Measurements from ENCODE around the gene ATP2B2.

Gene ATP2B2

GRCh38 chr3:10447110-10447509 lies 58.3 kb downstream of the ATP2B2 start:
- no peak for DNase-seq

DNA sequence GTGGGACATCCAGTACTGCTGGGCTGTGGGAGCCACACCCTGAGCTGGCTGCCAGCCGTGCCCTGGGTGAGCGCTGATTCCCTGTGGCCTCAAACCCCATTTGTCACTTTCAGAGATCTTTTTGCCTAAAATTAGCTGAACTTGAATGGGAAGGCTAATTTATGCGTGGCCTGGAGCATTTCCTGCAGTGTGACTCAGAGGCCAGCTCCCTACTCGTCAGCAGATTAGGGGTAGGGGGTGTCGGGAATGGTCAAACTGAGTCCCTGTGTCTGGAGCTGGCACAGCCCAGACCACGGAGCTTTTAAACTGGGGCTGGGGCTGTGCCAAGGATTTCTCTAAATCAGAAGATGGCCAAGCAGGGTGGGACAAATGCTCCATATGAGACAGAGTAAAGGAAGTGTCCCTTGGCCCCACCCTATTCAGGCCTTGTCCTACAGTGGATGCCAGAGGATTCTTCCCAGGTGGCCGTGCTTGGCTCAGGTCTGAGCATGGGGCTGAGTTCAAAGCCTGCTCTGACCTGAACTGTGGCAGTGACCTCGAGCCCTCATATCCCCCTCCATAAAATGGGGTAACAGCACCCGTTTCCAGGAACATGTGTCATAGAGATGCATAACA lies 59.7 kb downstream of the ATP2B2 start:
- DNase-seq: no peak

DNA sequence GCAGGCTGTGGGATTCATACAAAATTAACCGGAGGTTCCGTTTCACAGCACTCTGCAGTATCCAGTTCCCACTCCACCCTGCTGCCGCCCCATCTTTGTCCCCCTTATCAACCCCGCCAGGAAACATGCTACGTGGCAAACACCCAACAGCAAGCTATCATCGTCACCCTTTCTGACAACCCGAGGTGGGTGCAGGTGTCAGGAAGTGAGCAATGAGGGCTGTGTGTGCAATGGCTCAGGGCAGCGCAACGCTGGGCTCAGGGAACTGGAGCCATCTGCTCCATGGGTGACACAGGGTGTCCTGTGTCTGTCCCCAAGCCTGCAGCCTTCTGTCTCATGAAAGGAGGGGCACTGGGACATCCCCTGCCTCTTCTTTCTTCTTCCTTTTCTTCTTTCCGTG lies 60.9 kb downstream of the ATP2B2 start:
- DNase-seq: no peak

GRCh38 chr3:10444110-10444429 lies 61.3 kb downstream of the ATP2B2 start:
- no peak for DNase-seq

DNA sequence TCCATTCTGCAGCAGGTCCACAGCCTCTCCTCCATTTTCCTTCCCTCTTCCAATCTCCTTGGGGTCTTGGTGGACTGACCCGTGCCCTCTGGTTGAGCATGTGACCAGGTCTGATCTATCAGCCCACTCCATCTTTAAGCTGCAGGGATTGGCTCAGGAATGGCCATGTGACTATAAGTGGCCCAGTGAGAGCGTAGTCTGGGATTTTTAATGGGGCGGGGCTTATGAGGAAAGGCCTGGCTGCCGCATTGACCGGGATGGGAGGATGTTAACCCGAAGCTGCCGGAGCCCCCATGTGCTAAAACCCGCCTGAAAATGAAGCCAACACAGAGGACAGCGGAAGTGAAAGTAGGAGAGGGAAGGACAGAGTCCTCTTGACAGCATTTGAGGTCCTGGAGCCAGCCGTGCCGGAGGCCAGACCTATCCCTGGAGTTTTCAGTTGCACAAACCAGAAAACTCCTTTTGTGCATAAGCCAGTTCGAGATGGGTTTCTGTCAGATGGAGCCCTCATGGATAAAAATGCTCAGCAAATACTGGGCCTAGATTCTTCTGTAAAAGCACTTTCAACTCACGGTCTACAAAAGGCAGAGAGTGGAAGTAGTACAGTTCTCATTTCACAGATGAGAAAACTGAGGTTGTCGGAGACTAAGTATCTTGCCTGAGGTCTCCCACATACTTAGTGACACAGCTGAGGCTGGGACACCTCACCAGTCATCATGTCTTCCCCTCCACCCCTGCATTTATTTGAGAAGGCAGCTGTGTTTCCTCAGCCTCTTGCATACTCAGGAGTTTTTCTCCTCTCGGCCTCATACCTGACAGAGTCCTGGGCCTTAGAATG lies 61.9 kb downstream of the ATP2B2 start:
- DNase-seq: no peak

DNA sequence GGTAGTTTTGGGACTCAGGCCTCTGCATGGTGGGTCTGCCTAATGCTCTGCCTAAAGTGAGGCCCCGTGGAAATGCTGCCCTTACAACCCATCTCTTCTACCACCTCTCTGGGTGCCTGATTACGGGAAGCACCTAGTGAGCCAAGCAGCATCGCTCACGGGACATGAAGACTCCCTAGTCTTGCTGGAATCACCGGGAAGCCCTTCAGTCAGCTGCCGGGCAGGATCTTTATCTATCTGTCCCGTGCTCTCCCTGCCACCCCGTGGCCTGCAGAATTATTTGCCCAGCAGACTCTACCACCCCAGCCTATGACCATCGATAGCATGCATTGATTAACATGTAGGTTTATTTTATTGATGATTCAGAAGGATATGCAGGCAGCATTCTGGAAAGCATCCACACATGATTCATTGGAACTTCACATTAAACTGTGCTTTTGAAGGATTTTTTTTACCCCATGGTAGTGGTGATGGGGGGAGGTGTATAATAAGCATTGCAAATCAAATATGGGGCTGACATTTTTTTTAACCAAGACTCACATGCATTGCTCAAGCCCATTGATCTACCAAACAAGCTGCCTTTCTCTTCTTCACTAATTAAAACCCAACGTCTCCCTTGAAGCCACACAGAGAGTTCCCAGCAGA lies 63.1 kb downstream of the ATP2B2 start:
- no peak for DNase-seq

DNA sequence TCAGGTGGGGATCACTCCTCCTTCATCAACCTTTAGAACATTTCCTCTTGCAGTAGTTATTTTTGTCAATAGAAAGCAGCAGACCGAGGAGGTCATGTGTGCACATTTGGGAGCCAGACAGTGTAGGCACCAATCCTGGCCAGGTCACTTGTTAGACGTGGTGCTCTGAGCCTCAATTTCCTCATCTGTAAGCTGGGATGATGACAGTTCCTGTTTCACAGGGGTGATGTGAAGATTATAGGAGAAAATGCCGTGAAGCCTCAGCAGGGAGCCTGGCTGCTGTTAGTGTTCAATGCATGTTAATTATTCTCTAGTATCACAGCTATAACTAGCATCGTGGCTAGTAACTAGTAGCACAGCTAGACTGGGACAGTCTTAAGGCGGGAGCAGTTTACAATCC lies 64.7 kb downstream of the ATP2B2 start:
- no peak for DNase-seq

DNA sequence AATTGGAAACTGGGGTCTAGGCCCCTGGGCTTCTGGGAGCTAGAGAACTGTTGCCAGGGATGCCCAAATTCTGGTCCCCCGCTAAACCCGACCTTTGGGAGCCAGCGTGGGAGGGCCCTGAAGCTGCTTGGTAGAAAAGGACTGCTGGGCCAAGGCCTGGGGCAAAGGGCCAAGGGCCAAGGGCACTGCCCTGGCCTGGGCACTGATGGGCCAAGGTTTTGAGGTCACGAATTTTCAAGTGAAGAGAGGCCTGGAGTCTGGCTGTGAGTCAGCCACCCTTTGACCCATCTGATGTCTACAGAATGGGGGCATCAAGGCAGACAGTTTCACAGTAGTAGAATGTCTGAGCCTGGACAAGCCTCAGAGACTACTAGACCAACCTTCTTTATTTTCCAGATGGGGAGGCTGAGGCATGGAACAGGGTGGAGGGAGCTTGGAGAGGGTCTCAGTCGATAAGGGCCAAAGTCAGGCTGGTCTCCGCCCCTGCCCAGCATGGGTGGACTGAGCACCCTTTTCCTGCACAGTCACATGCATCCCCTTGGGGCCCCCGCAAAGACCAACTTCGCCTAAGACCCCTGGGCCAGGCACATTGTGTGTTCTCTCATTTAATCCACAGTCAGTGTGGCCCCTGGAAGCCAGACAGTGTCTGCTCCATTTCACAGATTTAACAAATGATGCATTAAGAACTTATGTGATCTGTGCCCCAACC lies 66.3 kb downstream of the ATP2B2 start:
- no peak for DNase-seq

GRCh38 chr3:10437995-10438901 lies 67.1 kb downstream of the ATP2B2 start:
- DNase-seq: peak; percentile 22

DNA sequence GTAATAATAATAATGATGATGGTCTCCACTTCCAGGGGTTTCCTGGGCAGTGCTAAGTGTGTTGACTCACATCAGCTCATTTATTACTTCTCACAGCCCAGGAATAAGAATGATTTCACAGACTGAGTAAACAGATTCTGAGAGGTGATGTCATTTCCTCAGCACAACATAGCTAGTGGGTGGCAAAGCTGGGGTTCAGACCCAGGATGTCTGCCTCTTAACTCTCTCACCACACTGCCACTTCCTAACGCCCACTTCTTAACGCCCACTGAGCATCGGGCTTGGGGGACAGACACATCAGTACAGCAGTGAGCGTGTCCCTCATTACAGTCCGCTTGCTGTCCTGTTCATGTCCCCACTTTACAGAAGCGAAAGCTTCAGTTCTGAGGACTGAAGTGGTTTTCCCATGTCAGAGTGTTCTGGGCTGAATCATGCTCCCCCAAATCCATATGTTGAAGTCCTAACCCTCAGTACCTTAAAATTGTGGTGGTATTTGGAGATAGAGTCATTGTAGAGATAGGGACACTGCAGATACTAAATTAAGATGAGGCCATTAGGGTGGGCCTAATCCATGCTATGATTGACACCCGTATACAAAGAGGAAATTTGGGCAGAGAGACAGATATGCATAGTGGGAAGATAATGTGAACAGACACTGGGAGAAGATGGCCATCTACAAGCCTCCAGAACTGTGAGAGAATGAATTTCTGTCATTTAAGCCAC lies 68.0 kb downstream of the ATP2B2 start:
- peak; percentile 64 for DNase-seq

DNA sequence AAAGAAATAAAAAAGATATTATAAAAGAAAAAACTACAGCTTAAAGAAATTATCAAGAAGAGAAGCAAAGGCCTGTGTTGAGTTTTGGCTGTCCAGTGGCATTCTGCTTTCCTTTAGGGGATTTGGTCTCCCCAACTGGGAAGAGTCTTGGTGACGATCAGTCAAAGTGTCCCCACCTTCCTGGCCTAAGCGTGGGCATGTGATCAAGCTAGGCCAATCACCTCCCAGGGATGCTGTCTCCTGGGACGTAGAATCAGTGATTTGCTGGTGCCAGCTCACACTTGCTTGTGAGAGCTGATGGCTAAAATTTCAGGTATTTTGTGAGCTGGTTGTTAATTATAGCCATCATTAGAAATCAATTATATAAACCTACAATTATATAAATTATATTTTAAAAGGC lies 69.5 kb downstream of the ATP2B2 start:
- no peak for DNase-seq

GRCh38 chr3:10434938-10435336 lies 70.4 kb downstream of the ATP2B2 start:
- no peak for DNase-seq

GRCh38 chr3:10434144-10434937 lies 71.0 kb downstream of the ATP2B2 start:
- no peak for DNase-seq

DNA sequence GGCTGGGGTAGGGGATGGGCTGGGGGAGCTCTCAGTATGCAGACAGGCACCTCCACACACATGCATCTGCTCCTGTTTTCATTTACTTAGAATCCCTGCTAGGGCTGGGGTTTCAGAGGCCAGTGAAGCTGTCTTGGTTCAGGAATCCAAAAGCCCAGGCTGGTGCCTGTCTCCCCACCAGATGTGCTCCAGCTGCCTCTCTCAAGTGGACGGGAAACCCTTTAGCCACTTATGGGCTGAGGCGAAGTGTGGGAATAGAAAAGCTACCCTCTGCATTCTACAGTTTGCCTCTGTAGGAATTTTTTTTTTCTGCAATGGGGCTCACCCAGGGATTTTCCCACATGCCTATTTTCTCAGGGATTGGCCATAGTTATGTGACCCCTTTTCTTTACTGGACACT lies 72.5 kb downstream of the ATP2B2 start:
- no peak for DNase-seq

DNA sequence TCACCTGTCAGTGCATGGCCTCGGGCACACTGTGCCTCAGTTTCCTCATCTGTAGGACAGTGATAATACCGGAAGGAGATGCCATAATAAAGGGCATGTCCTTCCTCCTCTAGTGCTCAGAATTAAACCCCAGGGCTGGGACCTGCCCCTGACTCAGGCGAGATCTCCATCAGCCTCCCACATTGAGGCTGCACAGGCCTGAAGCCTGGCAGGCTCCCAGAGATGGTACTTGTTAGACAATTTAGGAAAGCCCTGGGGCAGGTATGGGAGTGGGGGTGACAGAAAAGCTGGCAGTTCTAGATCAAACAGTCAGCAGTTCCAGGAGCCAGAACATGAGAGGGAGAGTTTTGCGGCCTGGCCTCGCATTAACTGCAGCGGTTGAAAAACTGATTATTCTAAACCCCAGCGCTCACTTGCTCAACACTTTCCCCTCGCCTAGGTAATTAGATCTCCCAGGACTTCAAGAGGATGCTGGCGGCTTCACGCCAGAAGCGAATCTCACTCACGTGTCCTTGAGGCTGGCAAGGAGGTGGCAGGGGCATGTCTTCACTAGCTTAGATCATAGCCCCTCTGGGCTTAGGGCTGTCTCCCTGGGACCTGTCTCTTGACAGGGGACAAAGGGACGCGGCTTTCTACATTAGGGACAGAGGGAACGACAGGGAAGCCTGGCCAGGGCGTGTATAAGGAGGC lies 73.1 kb downstream of the ATP2B2 start:
- DNase-seq: no peak

GRCh38 chr3:10430805-10431204 lies 74.6 kb downstream of the ATP2B2 start:
- DNase-seq: no peak

DNA sequence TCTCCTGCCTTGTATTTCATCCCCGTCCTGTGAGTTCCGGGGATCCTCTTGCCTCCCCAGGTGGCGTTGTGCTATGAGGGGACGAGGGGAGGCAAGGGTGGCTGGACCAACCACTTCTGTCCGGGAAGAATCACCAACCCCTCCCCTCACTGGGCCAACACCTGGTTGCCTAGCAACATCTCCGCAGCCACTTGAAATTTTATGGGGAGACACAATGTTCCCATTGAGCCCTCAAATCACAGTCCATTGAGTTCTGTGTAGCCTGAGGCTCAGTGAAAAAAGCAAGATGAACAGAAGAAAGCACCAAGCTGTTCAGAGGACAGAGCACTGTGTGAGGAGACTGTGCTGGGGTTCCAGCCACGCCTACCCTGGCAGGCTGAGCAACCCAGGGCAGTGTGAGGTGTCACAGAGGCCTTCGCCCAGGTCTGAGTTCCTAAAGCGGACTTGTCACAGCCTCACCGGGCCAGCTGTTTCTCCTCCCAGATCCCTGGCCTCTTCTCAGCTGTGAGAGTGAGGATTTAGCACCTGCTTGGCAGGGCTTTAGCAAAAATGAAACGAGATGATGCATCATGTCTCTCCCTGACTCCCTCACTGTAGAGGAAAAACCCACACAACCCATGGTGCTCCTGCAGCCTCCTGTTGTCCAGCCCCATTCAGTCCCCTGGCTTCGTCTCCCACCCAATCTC lies 76.8 kb downstream of the ATP2B2 start:
- DNase-seq: no peak

DNA sequence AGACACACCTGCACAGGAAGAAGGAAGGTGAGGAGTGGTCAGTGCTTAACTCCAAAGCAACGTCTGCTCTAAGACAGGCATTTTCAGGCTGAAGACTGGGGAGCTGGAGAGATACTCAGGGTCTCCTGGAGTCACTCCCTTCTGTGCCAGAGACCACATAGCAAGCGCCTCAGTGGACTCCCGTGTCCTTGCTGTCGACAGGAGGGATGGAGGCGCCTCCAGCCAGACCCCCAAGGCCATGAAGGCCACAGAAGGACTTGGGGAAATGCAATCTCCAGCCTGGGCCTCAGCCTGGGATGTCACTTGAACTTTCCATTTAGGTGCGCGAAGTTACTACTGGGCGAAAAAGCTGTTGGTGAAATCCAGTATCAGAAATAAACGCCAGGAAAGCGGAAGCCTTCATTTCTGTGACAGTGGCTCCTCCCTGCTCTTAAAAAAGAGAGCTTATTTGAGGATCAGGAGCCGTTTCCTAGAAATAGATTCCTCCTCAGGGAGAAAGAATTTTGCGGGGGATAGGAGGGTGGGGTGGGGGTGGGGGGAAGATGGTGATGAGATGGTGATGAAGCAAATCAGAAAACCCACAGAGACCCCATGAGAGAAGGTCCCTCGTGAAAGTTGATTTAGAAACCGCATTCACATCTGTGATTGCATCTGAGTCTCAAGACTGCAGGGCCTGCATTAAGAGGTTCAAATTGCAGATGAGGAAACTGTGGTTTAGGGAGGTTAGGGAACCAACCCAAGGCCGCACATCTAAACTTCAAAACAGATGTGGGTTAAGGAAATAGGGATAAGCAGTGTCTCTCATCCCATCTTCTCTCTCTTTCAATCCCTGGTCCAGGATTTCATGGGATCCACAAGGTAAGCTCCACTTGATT lies 78.8 kb downstream of the ATP2B2 start:
- no peak for DNase-seq
